ENCODE measurements around the gene BSPRY.
A peak's percentile ranks its signal among the peaks of the same experiment; 100 is the strongest.
"Not testable (repeated sequence)": the region's sequence is repeated elsewhere in the genome, so short reads cannot be mapped to it uniquely, and the experiment has no call there.

Gene BSPRY

DNA sequence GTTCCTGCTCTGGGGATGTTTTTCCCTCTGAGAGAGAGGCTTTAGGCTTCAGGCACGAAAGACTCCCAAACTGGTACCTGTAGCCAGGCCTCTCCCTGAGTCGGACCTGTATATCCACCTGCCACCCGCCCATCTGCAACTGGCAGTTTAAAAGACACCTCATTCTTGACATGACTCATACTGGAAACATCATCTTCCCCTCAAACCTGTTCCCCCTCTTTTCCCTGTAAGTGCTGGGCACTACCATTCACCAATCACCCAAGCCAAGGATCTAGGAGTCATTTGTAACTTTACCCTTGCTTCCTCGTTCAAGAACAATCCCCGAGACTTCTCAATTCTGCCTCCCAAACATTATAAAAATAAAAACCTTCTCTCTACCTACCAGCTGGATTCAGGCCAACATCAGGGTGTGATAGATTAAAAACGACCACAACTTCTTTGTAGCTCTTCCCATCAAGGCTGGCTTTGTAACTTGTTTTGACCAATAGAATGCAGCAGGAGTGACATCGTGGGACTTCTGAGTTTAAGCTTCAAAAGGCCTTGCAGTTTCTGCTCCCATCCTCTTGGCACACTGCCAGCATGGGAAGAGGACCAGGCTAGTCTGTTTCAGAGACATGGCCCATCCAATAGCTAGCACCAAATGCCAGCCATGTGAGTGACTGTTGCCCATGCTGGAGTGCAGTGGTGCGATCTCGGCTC lies 7.5 kb upstream of the BSPRY start:
- DNase-seq (ENCODE audit: low spot score): no peak

- DNase-seq (ENCODE audit: low spot score): peak; percentile 65
These were observed 5.6 kb upstream of the BSPRY start for GRCh38 chr9:113343732-113344231.

- no peak for DNase-seq (ENCODE audit: low spot score)
These were observed 4.2 kb upstream of the BSPRY start for GRCh38 chr9:113345190-113345589.

DNA sequence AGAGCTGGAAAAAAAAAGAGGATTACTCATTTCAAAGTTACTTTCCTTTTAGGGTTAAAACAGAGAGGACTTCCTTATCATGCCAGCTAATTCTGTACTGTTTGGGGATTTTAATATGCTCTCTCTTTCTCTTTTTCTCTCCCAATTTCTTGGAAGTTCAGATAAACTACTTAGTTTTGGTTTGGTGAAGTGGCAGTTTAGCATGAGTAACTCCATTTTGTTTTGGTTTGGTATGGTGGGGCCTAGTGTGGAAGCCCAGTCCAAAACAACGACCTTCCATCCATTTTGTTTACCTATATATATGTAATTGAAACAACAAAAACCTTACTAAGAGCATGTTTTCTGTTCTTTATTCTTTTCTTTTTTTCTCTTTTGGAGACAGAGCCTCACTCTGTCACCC lies 3.7 kb upstream of the BSPRY start:
- DNase-seq (ENCODE audit: low spot score): no peak

- DNase-seq (ENCODE audit: low spot score): no peak
These were observed 904 bp upstream of the BSPRY start for GRCh38 chr9:113348437-113348836.

DNA sequence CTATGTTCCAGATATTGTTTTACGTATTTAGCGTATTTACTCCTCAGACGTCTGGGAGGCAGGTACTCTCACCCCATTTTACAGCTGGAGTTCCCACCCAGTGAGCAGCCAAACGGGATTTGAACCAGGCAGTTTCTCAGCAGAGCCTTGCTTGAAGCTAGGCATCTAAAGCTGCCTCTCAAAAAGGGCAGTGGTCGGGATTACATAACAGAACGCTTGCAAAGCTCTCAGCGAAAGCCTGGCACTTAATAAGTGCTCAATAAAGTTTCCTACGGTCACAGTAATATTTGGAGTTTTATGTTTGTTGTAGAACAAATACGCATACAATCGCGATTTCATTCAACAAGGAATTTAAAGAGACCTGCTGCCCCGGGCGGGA lies 286 bp upstream of the BSPRY start:
- no peak for DNase-seq (ENCODE audit: low spot score)

DNA sequence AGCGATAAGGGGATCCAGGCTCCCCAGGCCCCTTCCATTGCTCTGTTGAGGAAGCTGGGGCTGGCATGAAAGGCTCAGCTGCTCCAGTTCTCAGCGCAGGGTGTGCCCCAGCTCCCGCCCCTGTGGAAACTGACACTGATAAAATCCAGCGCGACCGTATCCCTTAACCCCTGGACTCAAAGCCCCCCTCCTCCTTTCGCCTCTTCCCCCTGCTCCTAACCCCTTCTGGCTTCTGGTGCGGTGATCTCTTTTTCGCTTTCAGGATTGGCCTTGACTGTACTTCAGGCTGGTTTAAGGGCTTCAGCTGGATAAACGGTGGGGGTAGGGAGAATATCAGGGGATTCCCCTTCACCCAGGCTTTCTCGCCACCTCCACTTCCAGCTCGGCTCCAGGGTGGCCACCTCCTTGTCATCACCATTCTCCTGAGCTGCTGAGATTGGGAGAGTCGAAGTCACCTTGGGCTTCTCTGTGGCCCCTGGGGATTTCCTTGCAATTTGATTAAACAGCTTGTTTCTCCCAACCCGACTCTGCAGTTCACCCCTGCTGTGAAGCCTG lies 843 bp downstream of the BSPRY start:
- DNase-seq (ENCODE audit: low spot score): no peak

DNA sequence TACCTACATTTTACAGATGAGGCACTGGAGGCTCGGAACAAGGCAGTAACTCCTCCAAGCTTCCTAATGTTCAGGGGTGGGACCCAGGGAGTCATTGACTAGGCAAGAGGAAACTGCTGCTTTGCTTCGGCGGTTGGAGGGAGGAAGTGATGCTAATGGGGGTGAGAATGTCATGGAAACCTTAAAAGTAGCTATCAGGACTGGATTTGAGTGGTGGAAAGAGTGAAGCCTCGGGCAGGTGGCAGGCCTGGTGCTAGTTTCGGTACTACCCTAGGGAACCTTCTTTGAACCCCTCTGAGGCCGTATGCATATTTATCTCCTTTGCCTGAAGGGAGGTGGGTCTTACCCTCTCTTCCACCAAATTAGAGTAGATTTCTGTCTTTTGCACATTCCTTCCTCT lies 1.6 kb downstream of the BSPRY start:
- no peak for DNase-seq (ENCODE audit: low spot score)

GRCh38 chr9:113352006-113352405 lies 2.7 kb downstream of the BSPRY start:
- DNase-seq (ENCODE audit: low spot score): no peak

DNA sequence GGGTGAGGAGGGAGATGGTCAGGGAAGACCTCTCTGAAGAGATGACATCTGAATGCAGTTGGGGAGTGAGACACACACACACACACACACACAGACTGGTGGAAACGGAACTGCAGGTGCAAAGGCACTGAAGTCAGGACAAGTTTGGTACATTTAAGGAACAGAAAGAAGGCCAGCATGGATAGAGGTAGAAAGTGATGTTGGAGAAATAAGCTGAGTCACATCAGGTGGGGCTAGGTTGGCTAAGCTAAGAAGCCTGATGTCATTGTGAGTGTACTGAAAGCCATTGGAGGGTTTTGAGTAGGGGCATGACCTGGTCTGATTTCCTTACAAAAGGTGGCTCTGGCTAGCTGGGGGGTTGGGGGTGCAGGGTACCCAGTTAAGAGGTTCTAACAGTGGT lies 3.1 kb downstream of the BSPRY start:
- no peak for DNase-seq (ENCODE audit: low spot score)

DNA sequence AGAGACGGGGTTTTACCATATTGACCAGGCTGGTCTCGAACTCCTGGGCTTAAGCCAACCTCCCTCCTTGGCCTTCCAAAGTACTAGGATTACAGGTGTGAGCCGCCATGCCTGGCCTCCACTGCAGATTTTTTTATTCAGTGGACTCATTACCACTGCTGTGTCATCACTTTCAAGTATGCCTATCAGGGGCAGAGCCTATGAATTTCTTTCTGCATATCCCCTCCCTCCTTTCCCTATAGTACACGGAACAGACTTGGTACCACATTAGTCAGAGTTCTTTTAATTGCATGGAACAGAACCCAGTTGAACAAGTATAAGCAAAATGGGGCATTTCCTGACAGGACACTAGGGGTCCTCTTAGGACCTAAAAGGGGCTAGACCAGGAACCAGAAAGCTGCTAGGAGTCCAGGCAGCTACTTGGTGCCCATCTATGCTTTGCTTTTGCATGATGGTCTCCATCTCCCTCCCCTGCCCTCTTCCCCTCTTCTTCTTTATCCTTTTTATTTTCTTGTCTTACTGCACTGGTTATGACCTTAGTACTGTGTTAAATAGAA lies 5.8 kb downstream of the BSPRY start:
- no peak for DNase-seq (ENCODE audit: low spot score)

DNA sequence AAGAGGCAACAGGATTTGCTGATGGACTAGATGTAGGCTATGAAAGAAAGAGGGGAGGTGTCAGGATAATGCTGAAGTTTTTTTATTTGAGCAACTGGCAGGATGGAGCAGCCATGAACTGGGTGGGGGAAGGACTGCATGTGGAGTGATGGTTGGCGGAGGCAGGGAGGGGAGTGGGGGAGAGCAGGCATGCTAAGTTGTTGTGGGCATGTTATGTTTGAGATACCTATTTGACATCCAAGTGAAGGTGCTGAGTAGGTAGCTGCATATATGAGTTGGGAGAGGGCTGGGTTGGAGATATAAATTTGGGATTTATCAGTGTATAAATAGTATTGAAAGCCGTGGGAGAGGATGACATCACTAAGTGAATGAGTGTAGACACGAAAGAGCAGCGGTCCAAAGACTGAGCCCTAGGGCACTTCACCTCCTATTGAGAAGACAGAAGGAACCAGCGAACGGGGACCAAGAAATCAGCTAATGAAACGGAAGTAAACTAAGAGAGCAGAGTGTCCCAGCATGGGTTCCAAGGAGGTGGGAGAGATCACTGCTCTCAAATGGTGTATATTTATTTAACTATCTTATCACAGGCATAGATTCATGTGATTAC lies 7.4 kb downstream of the BSPRY start:
- DNase-seq (ENCODE audit: low spot score): no peak

DNA sequence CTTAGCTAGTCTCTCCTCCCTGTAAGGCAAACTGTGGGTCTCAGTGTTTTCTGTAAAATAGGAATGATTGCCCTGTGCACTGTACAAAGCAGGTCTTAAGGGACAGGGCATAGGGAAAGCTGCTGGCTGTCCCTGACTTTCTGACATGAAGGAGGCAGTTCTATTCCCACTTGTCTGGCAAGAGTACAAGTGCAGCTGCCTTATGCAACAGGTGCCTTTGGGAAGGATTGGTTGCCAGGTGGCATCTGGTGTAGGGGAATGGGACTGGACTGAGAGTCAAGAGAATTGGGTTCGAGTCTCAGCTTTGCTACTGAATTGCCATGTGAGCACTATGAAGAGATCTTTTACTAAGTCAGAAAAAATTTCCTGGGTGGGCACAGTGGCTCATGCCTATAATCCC lies 10.0 kb downstream of the BSPRY start:
- no peak for DNase-seq (ENCODE audit: low spot score)

DNA sequence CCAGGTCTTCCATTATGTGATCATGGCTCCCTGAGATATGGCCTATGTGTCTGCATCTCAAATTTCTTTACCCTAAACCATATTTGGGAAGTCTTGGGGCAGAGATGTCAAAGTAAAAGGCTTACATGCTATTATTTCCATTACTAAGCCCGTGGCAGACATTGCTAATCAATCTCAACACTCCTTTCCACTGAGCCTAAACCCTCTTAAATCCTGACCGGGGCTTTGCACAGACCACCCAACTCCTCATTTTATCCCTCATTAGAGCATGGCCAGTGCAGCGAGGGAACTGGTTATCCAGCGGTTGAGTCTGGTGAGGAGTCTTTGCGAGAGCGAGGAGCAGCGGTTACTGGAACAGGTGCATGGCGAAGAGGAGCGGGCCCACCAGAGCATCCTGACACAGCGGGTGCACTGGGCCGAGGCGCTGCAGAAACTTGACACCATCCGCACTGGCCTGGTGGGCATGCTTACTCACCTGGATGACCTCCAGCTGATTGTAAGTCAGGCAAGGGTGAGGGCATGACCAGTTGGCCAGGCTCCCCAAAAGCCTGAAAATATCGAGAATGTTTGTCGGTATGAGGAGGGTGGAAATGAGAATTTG lies 11.0 kb downstream of the BSPRY start:
- no peak for DNase-seq (ENCODE audit: low spot score)

GRCh38 chr9:113361304-113362018 lies 12.1 kb downstream of the BSPRY start:
- peak; percentile 58 for DNase-seq (ENCODE audit: low spot score)

DNA sequence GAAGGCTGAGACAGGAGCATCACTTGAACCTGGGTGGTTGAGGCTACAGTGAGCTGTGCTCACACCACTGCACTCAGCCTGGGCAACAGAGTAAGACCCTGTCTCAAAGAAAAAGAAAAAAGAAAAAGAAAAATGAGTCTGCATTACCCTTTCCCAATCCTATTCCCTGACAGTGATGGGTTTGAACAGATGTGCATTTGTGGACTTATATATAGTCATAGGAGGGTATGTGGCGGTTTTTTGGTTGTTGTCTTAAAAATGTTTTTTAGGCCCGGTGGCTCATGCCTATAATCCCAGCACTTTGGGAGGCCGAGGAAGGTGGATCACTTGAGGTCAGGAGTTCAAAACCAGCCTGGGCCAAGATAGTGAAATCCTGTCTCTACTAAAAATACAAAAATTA lies 14.0 kb downstream of the BSPRY start:
- DNase-seq (ENCODE audit: low spot score): no peak

DNA sequence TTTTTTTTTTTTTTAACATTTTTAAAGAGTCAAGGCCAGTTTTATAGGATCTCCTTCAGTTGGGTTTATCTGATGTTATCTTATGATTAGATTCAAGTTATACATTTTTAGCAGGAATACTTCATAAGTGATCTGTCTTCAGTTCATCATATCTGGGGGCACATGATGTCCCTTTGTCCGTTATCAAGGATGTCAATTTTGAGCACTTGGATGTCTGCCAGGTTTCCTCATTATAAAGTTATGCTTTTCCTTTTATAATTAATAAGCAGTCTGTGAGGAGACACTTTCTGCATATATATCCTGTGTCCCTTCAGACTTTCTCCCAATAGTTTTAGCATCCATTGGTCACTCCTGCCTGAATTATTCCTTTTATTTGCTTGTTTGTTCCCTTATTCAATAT lies 15.6 kb downstream of the BSPRY start:
- DNase-seq (ENCODE audit: low spot score): no peak

DNA sequence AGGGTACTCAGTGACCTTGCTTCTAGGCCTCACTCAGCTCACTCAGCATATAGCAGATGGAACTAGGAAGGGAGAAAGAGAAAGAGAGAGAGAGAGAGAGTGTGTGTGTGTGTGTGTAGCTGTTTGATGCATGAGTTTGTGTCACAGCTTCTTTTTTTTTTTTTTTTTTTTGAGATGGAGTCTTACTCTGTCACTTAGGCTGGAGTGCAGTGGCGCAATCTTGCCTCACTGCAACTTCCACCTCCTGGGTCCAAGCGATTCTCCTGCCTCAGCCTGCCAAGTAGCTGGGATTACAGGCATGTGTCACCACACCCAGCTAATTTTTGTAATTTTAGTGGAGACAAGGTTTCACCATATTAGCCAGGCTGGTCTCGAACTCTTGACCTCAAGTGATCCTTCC lies 16.3 kb downstream of the BSPRY start:
- DNase-seq (ENCODE audit: low spot score): not testable (repeated sequence)

GRCh38 chr9:113368348-113368981 lies 19.1 kb downstream of the BSPRY start:
- DNase-seq (ENCODE audit: low spot score): no peak

- no peak for DNase-seq (ENCODE audit: low spot score)
These were observed 19.9 kb downstream of the BSPRY start for GRCh38 chr9:113368982-113369854.

GRCh38 chr9:113369855-113370140 lies 20.5 kb downstream of the BSPRY start:
- DNase-seq (ENCODE audit: low spot score): no peak

Data from AG20443 (cell line).